SK-N-SH (cell line): ENCODE measurements around the gene CERS1. TPM values are rescaled to one million over a fixed set of nuclear protein-coding genes. Genes with fewer than 3 reads are reported as not detected.
A peak's percentile ranks its signal among the peaks of the same experiment; 100 is the strongest.

ENCODE experiments used
- CTCF ChIA-PET: fragments of 300-600, 350-600 bp; formaldehyde crosslinking; extraction: SDS; loops from one replicate; lab custom pipeline; 2021; lab: Yijun Ruan, JAX
- POLR2A ChIA-PET: fragments of 350-600 bp; sonication (Branson Sonifier 250); formaldehyde crosslinking; extraction: SDS; loops from one replicate; lab custom pipeline; 2020; ENCODE audit warnings: antibody characterized with exemption, inconsistent platforms; lab: Yijun Ruan, JAX
- DNase-seq: peaks from one replicate; pipeline ENCODE4 v3.0.0; 2012
- H2AFZ ChIP-seq: fragments of 200-600 bp; sonication (generic); 2 replicates; pipeline ENCODE4 v1.8.1; 2016; ENCODE audit warnings: antibody characterized with exemption, mild to moderate bottlenecking, low read depth
- H3F3A ChIP-seq: fragments of 200-600 bp; sonication (generic); replicated peaks from 2 replicates; pipeline ENCODE3; 2016; ENCODE audit warnings: antibody characterized with exemption, mild to moderate bottlenecking; ENCODE audit not compliant: insufficient read depth
- H3K27ac ChIP-seq, 2 experiments: fragments of 200-500 bp in 1 of 2; fragments of 200-600 bp in 1 of 2; sonication (Bioruptor generic) in 1 of 2; sonication (generic), shearing (Covaris generic) in 1 of 2; 2 replicates each; pipeline versions ENCODE4 v1.5.1 to v1.6.1; 2014 to 2016; ENCODE audit warnings: low read depth in 2 of 2, inconsistent platforms in 1 of 2, low read length in 1 of 2, mild to moderate bottlenecking in 1 of 2, mixed read lengths in 1 of 2
- H3K27me3 ChIP-seq: fragments of 200-600 bp; sonication (generic), shearing (Covaris generic); 2 replicates; pipeline ENCODE4 v1.6.1; 2016; ENCODE audit warnings: mixed run types; ENCODE audit not compliant: insufficient read depth
- H3K36me3 ChIP-seq, 2 experiments: fragments of 200-500 bp in 1 of 2; fragments of 200-600 bp in 1 of 2; sonication (Bioruptor generic) in 1 of 2; sonication (generic) in 1 of 2; replicated peaks in 1 of 2; 2 replicates each; pipeline versions ENCODE3 to v1.5.1; 2014 to 2016; ENCODE audit warnings: low read length in 1 of 2, mild to moderate bottlenecking in 1 of 2; ENCODE audit not compliant: insufficient read depth in 2 of 2, control insufficient read depth in 1 of 2
- H3K4me1 ChIP-seq, 2 experiments: fragments of 200-500 bp in 1 of 2; fragments of 200-600 bp in 1 of 2; sonication (Bioruptor generic) in 1 of 2; sonication (generic), shearing (Covaris generic) in 1 of 2; 2 replicates each; pipeline versions ENCODE4 v1.5.1 to v1.6.1; 2014 to 2016; ENCODE audit warnings: low read depth in 1 of 2, low read length in 1 of 2, mixed run types in 1 of 2; ENCODE audit not compliant: insufficient read depth in 2 of 2, control insufficient read depth in 1 of 2
- H3K4me2 ChIP-seq: fragments of 200-600 bp; sonication (generic), shearing (Covaris generic); 2 replicates; pipeline ENCODE4 v1.6.1; 2017; ENCODE audit warnings: mixed run types
- H3K4me3 ChIP-seq, 2 experiments: fragments of 200-500 bp in 1 of 2; fragments of 200-600 bp in 1 of 2; sonication (Bioruptor generic) in 1 of 2; sonication (generic), shearing (Covaris generic) in 1 of 2; 2 replicates each; pipeline versions ENCODE4 v1.5.1 to v1.8.1; 2014 to 2016; ENCODE audit warnings: low read depth in 2 of 2, inconsistent platforms in 1 of 2, low read length in 1 of 2, mild to moderate bottlenecking in 1 of 2, mixed read lengths in 1 of 2, moderate library complexity in 1 of 2
- H3K79me2 ChIP-seq: fragments of 200-600 bp; sonication (generic); 2 replicates; pipeline ENCODE4 v1.8.1; 2017; ENCODE audit warnings: mild to moderate bottlenecking; ENCODE audit not compliant: insufficient read depth
- H3K9ac ChIP-seq: fragments of 200-600 bp; sonication (generic); 2 replicates; pipeline ENCODE4 v1.6.1; 2017; ENCODE audit warnings: mixed run types
- H3K9me2 ChIP-seq: fragments of 200-600 bp; sonication (generic); 2 replicates; pipeline ENCODE4 v1.6.1; 2017; ENCODE audit warnings: mixed run types
- H3K9me3 ChIP-seq: fragments of 200-600 bp; sonication (generic); 2 replicates; pipeline ENCODE4 v1.6.1; 2017; ENCODE audit warnings: mixed run types, mild to moderate bottlenecking, moderate library complexity
- H4K20me1 ChIP-seq: fragments of 200-600 bp; sonication (generic); 2 replicates; pipeline ENCODE4 v1.6.1; 2017; ENCODE audit warnings: mild to moderate bottlenecking, mixed run types; ENCODE audit not compliant: insufficient read depth
- EP300 ChIP-seq, 2 experiments: IDR thresholded peaks; 2 replicates each; pipeline versions ENCODE4 v1.4.0 to v1.6.1; 2012; ENCODE audit warnings: borderline replicate concordance in 1 of 2, low read depth in 1 of 2, low read length in 1 of 2
- IRF3 ChIP-seq: fragments of 150-350 bp; IDR thresholded peaks from 2 replicates; pipeline ENCODE4 v1.6.1; 2016; ENCODE audit warnings: mild to moderate bottlenecking, low read depth, low read length
- MXI1 ChIP-seq: IDR thresholded peaks from 2 replicates; pipeline ENCODE4 v1.6.1; 2012; ENCODE audit warnings: mild to moderate bottlenecking, low read depth, low read length, improper control_type of control experiment
- RAD21 ChIP-seq: IDR thresholded peaks from 2 replicates; pipeline ENCODE4 v1.6.1; 2012; ENCODE audit warnings: mild to moderate bottlenecking, low read length
- RCOR1 ChIP-seq: fragments of 150-350 bp; IDR thresholded peaks from 2 replicates; pipeline ENCODE4 v1.6.1; 2017; ENCODE audit warnings: antibody characterized with exemption, low read length
- RXRA ChIP-seq: IDR thresholded peaks from 2 replicates; pipeline ENCODE4 v1.4.0; 2012; ENCODE audit warnings: low read depth, mild to moderate bottlenecking, borderline replicate concordance
- SIN3A ChIP-seq: IDR thresholded peaks from 2 replicates; pipeline ENCODE4 v1.6.1; 2012; ENCODE audit warnings: low read depth, mild to moderate bottlenecking, low read length, moderate library complexity, borderline replicate concordance
- TAF1 ChIP-seq: IDR thresholded peaks from 2 replicates; pipeline ENCODE4 v1.6.1; 2012; ENCODE audit warnings: low read depth, mild to moderate bottlenecking, low read length, moderate library complexity, borderline replicate concordance
- WGBS: methylation state at CpG from one replicate; pipeline ENCODE4 v1.1.6; 2017; ENCODE audit warnings: low lambda C conversion rate; 5-methylcytosine and 5-hydroxymethylcytosine counted together
- polyA plus RNA-seq, 3 experiments: library from polyadenylated mRNA; depleted of rRNA; stranded (reverse); fragments of >200 nt; gene quantifications; 2 replicates each; pipeline ENCODE4 v1.2.3, GENCODE V29; 2012

The CERS1 gene
- polyA plus RNA-seq, 1 of the 3 experiments (the other 2 are of a cell fraction), result 7.3 TPM

- H3K4me2 ChIP-seq, result no peak overlapping the region
- no peak overlapping the region for H3K9ac ChIP-seq
- 91% methylated on average over 16 of the region's 27 CpGs for WGBS
- peak; percentile 87 for DNase-seq
- peak in 1 of 2 experiments; percentile 68; a peak in 2 of 4 replicates for TF ChIP-seq EP300 (IDR thresholded peaks at IDR 0.05; ENCODE audit: borderline replicate concordance in 1 of 2, low read depth in 1 of 2, low read length in 1 of 2)
- 0 out of 2 replicates have a peak, but pooled peaks have one; percentile 1 for TF ChIP-seq RAD21
- peak; percentile 63; the same call in 1 of the 2 replicates for TF ChIP-seq MXI1
- no peak for TF ChIP-seq SIN3A
- TF ChIP-seq, all 33 proteins: peak for 3
- ChIA-PET CTCF (interaction anchor here (1.3 to 16.0 kb wide), 8 partner anchors 13 to 400 kb away, joined by 3 to 234 read pairs (median 7); partner anchors contain the start of genes REX1BD and UPF1), POLR2A (interaction anchor here (0.5 to 1.3 kb wide), 3 partner anchors 69 to 292 kb away, joined by 3 to 4 read pairs (median 3); partner anchors contain the start of genes COPE and DDX49)
- no peak overlapping the region for H3K4me3 ChIP-seq
- peaks cover 24 to 61% of the 10 kb centered on the region in 2 experiments for H3K4me1 ChIP-seq
- H4K20me1 ChIP-seq, result peaks cover 58% of the 10 kb centered on the region
- H3K9me3 ChIP-seq, result no peaks in the 10 kb centered on the region
- peak overlapping the region in 1 of 2 experiments; percentile 98; a peak in 2 of 4 replicates for H3K27ac ChIP-seq
- H3K36me3 ChIP-seq, result peaks cover 31 to 58% of the 10 kb centered on the region in 2 experiments
- peaks cover 64% of the 10 kb centered on the region for H3K79me2 ChIP-seq
- no peak overlapping the region for H2AFZ ChIP-seq
- no peaks in the 10 kb centered on the region for H3K9me2 ChIP-seq
- no peaks in the 10 kb centered on the region for H3K27me3 ChIP-seq
- peaks cover 12% of the 10 kb centered on the region for H3F3A ChIP-seq
These were observed 45.2 kb downstream of the CERS1 start for GRCh38 chr19:18850471-18851375.

- Histone ChIP-seq H3K4me3 (no peak overlapping the region), H3K9me2 (no peaks in the 10 kb centered on the region), H3F3A (peaks cover 12% of the 10 kb centered on the region), H2AFZ (no peak overlapping the region), H3K9ac (no peak overlapping the region), H3K79me2 (peaks cover 71% of the 10 kb centered on the region), H3K36me3 (peaks cover 31 to 50% of the 10 kb centered on the region in 2 experiments), H3K9me3 (no peaks in the 10 kb centered on the region), H3K4me2 (peak overlapping the region; percentile 67; the same call in 1 of the 2 replicates), H3K27ac (peak overlapping the region in 1 of 2 experiments; percentile 98; a peak in 3 of 4 replicates), H3K27me3 (no peaks in the 10 kb centered on the region), H4K20me1 (peaks cover 66% of the 10 kb centered on the region), H3K4me1 (peaks cover 24 to 69% of the 10 kb centered on the region in 2 experiments)
- ChIA-PET CTCF (interaction anchor here (1.3 to 16.0 kb wide), 7 partner anchors 13 to 258 kb away, joined by 3 to 234 read pairs (median 18); partner anchors contain the start of genes CERS1, REX1BD and UPF1), POLR2A (interaction anchor here (0.7 to 1.1 kb wide), 2 partner anchors 259 to 260 kb away, joined by 3 read pairs; no protein-coding TSS in a partner anchor)
- no peak for DNase-seq
- no peak for TF ChIP-seq RXRA
- no peak for TF ChIP-seq TAF1
- TF ChIP-seq SIN3A, result no peak
- TF ChIP-seq RCOR1, result no peak
- TF ChIP-seq IRF3, result no peak
- WGBS, result 91% methylated on average over 15 of the region's 16 CpGs
These were observed 46.0 kb downstream of the CERS1 start for GRCh38 chr19:18849838-18850400.
